HL-60 (cell line): ENCODE results near the gene TENM4.

Experiments used
- GABPA ChIP-seq: IDR thresholded peaks from 2 replicates; pipeline ENCODE4 v1.6.1; 2012; ENCODE audit warnings: low read depth
- POLR2AphosphoS5 ChIP-seq: IDR thresholded peaks from 2 replicates; pipeline ENCODE4 v1.6.1; 2012; ENCODE audit warnings: low read depth
- SPI1 ChIP-seq: IDR thresholded peaks from 2 replicates; pipeline ENCODE4 v1.6.1; 2012; ENCODE audit warnings: low read depth, mild to moderate bottlenecking, borderline replicate concordance
- TF ChIP-seq, protein P1 (sequence below): IDR thresholded peaks from one replicate; pipeline ENCODE4 v1.5.1; 2011; ENCODE audit warnings: low read length, control low read depth, inconsistent platforms; ENCODE audit not compliant: insufficient read depth
- TF ChIP-seq, protein P2 (sequence below): IDR thresholded peaks from 2 replicates; pipeline ENCODE4 v1.6.1; 2012; ENCODE audit warnings: low read depth; ENCODE audit not compliant: insufficient replicate concordance

DNA sequence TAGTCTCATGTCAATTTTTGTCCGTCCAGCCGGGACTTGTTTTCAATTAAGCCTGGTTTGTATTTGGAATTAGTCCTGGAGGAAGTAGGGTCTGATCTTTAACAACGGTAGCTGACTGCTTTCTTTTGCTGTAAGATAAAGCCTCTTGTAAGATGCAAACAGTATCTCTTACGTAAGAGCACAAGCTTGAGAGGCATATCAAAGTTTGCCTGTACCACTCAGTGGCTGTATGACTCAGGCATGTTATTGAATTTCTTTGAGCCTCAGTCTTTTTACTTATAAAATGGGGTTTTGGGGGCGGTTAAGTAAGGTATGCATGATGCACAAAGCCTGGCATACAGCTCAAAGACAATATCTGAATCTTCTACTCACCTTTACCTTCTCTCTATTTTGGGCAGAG, 667.8 kb downstream of the TENM4 start:
- TF ChIP-seq, protein P1, sequence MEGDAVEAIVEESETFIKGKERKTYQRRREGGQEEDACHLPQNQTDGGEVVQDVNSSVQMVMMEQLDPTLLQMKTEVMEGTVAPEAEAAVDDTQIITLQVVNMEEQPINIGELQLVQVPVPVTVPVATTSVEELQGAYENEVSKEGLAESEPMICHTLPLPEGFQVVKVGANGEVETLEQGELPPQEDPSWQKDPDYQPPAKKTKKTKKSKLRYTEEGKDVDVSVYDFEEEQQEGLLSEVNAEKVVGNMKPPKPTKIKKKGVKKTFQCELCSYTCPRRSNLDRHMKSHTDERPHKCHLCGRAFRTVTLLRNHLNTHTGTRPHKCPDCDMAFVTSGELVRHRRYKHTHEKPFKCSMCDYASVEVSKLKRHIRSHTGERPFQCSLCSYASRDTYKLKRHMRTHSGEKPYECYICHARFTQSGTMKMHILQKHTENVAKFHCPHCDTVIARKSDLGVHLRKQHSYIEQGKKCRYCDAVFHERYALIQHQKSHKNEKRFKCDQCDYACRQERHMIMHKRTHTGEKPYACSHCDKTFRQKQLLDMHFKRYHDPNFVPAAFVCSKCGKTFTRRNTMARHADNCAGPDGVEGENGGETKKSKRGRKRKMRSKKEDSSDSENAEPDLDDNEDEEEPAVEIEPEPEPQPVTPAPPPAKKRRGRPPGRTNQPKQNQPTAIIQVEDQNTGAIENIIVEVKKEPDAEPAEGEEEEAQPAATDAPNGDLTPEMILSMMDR, result no peak
- TF ChIP-seq POLR2AphosphoS5 (no peak), SPI1 (no peak), GABPA (no peak)
- TF ChIP-seq, protein P2, sequence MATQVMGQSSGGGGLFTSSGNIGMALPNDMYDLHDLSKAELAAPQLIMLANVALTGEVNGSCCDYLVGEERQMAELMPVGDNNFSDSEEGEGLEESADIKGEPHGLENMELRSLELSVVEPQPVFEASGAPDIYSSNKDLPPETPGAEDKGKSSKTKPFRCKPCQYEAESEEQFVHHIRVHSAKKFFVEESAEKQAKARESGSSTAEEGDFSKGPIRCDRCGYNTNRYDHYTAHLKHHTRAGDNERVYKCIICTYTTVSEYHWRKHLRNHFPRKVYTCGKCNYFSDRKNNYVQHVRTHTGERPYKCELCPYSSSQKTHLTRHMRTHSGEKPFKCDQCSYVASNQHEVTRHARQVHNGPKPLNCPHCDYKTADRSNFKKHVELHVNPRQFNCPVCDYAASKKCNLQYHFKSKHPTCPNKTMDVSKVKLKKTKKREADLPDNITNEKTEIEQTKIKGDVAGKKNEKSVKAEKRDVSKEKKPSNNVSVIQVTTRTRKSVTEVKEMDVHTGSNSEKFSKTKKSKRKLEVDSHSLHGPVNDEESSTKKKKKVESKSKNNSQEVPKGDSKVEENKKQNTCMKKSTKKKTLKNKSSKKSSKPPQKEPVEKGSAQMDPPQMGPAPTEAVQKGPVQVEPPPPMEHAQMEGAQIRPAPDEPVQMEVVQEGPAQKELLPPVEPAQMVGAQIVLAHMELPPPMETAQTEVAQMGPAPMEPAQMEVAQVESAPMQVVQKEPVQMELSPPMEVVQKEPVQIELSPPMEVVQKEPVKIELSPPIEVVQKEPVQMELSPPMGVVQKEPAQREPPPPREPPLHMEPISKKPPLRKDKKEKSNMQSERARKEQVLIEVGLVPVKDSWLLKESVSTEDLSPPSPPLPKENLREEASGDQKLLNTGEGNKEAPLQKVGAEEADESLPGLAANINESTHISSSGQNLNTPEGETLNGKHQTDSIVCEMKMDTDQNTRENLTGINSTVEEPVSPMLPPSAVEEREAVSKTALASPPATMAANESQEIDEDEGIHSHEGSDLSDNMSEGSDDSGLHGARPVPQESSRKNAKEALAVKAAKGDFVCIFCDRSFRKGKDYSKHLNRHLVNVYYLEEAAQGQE, result no peak
